ENCODE data around the gene MGAM2.

MGAM2 gene

DNA sequence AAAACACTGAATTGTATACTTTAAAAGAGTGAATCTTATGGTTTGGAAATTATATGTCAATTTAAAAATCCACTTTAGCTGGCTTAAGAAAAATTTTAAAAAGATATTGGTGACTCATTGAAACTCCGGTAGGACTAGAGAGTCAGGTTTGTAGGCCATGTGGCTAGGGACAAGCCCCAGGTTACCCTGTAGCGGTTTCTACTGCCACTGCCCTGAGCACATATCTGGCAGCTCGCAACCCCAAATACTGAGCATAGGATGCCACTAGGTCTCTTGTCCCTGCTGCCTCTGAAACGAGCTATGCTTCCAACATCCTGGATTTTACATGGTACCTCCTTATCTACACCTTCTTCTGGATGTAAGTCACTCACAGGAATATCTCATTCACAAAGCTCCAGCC lies 1.4 kb upstream of the MGAM2 start:
- Histone ChIP-seq H3K36me3 (replicated peaks) (no peaks in the 10 kb centered on the region), H3K27me3 (replicated peaks) (no peaks in the 10 kb centered on the region), H3K4me3 (ENCODE audit: low read depth, low read length) (no peak overlapping the region), H3K27ac (no peak overlapping the region)
- TF ChIP-seq, protein P1, sequence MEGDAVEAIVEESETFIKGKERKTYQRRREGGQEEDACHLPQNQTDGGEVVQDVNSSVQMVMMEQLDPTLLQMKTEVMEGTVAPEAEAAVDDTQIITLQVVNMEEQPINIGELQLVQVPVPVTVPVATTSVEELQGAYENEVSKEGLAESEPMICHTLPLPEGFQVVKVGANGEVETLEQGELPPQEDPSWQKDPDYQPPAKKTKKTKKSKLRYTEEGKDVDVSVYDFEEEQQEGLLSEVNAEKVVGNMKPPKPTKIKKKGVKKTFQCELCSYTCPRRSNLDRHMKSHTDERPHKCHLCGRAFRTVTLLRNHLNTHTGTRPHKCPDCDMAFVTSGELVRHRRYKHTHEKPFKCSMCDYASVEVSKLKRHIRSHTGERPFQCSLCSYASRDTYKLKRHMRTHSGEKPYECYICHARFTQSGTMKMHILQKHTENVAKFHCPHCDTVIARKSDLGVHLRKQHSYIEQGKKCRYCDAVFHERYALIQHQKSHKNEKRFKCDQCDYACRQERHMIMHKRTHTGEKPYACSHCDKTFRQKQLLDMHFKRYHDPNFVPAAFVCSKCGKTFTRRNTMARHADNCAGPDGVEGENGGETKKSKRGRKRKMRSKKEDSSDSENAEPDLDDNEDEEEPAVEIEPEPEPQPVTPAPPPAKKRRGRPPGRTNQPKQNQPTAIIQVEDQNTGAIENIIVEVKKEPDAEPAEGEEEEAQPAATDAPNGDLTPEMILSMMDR (IDR thresholded peaks at IDR 0.05; ENCODE audit: low read depth, low read length, missing control alignments) = no peak
- in situ Hi-C loops (cut with HindIII; ENCODE audit: low pct_ligation_motif_present, low sequenced_read_pairs) = no loop called here
- no peak for DNase-seq

DNA sequence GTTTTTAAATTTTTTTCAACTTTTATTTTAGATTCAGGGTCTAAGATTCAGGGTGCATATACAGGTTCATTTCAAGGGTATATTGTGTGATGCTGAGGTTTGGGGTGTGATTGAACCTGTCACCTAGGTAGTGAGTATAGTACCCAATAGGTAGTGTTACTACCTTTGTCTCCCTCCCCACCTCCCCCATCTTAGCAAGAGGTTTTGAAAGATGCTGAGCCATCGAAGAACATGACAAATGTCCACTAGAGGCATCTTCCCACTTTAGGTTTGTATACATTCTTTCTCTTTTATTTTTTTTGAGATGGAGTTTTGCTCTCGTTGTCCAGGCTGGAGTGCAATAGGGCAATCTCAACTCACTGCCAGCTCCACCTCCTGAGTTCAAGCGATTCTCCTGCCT lies 880 bp upstream of the MGAM2 start:
- TF ChIP-seq, protein P1 (IDR thresholded peaks at IDR 0.05; ENCODE audit: low read depth, low read length, missing control alignments) = no peak
- in situ Hi-C loops (cut with HindIII; ENCODE audit: low pct_ligation_motif_present, low sequenced_read_pairs) = no loop called here

DNA sequence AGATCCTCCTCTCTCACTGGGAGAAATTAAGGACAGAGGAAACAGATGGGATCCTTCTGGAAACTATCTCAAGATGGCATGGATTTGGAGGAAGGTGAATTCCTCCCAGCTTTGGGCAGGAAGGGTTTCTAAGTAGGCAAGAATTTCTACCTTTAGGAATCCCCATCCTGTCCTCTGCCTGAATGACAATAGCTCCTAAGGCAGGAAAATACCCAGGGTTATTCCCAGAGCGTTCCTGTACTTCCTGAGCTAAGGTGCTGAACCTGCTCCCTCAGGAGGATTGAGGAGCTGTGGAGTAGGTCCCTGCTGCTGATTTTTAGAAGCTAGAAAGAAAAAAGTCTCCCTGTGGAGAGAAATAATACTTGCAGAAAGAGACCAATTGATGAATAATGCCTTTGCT lies 568 bp downstream of the MGAM2 start:
- in situ Hi-C loops (cut with HindIII; ENCODE audit: low pct_ligation_motif_present, low sequenced_read_pairs) = no loop called here
- no peaks in the 10 kb centered on the region for H3K27me3 ChIP-seq (replicated peaks)
- no peak overlapping the region for H3K4me3 ChIP-seq (ENCODE audit: low read depth, low read length)
- TF ChIP-seq, protein P1 (IDR thresholded peaks at IDR 0.05; ENCODE audit: low read depth, low read length, missing control alignments) = no peak
- no peaks in the 10 kb centered on the region for H3K36me3 ChIP-seq (replicated peaks)
- H3K27ac ChIP-seq = no peak overlapping the region
- DNase-seq = no peak

More for the DNA sequence above, 880 bp upstream of the MGAM2 start:
- Histone ChIP-seq H3K4me3 (ENCODE audit: low read depth, low read length) (no peak overlapping the region), H3K27me3 (replicated peaks) (no peaks in the 10 kb centered on the region), H3K27ac (no peak overlapping the region), H3K36me3 (replicated peaks) (no peaks in the 10 kb centered on the region)
- no peak for DNase-seq

DNA sequence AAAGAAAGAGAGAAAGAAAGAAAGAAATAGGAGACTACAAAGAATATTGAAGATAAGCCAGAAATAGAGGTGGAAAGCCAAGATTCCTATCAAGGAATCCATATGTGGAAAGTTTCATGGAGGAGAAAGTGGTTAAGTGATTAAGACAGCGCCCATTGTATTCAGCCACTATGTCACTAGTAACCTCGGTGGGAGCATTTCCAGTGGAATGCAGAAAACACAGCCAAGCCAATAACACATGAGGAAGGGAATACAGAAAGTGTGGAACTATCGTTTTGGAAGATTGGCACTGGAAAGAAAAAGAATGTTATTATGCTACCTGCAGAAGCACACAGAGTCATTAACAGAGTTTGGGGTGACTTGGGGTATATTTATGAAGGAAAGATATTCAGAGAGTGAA lies 2.7 kb downstream of the MGAM2 start:
- TF ChIP-seq, protein P1 (IDR thresholded peaks at IDR 0.05; ENCODE audit: low read depth, low read length, missing control alignments) = no peak
- Histone ChIP-seq H3K27me3 (replicated peaks) (no peaks in the 10 kb centered on the region), H3K4me3 (ENCODE audit: low read depth, low read length) (no peak overlapping the region), H3K36me3 (replicated peaks) (no peaks in the 10 kb centered on the region), H3K27ac (no peak overlapping the region)
- DNase-seq = no peak
- in situ Hi-C loops (cut with HindIII; ENCODE audit: low pct_ligation_motif_present, low sequenced_read_pairs) = no loop called here

DNA sequence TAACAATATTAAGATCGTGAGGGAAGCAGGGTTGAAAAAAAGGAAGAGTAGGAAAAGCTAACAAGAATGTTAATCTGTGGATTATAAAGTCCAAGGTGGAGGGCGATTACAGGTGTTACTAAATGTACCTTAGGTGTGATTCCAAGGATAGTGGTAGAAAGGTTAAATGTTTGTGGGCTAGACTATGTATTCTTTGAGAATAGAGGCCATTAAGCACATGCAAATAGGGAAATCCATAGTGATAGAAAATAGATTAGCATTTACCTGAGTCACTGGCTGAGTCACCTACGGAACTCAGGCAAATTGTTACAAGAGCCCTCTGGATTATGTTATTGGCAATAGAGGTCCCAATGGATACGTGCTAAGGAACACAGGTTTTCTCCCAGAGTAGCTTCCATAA lies 9.0 kb downstream of the MGAM2 start:
- H3K36me3 ChIP-seq (replicated peaks) = no peaks in the 10 kb centered on the region
- no peaks in the 10 kb centered on the region for H3K27me3 ChIP-seq (replicated peaks)
- no peak for DNase-seq
- TF ChIP-seq, protein P1 (IDR thresholded peaks at IDR 0.05; ENCODE audit: low read depth, low read length, missing control alignments) = no peak
- H3K4me3 ChIP-seq (ENCODE audit: low read depth, low read length) = no peak overlapping the region
- H3K27ac ChIP-seq = no peak overlapping the region
- in situ Hi-C loops (cut with HindIII; ENCODE audit: low pct_ligation_motif_present, low sequenced_read_pairs) = no loop called here

DNA sequence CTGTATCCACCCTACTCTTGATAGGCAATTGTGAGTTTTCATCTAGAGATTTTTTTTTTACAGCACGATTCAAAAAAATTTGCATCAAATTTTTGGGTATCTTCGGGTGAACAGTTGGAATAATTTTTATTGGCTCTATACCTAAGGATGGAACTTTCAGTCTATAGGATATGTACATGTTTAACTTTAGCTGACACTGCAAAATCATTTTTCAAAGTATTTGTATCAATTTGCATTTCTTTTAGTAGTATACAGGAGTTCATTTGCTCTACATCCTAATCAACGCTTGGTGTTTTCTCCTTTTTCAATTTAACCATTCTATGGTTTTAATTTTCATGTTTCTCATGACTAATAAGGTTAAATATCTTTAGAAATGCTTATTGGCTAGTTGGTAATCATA lies 11.7 kb downstream of the MGAM2 start:
- no peak overlapping the region for H3K27ac ChIP-seq
- no peaks in the 10 kb centered on the region for H3K27me3 ChIP-seq (replicated peaks)
- DNase-seq = no peak
- TF ChIP-seq, protein P1 (IDR thresholded peaks at IDR 0.05; ENCODE audit: low read depth, low read length, missing control alignments) = no peak
- in situ Hi-C loops (cut with HindIII; ENCODE audit: low pct_ligation_motif_present, low sequenced_read_pairs) = no loop called here
- H3K4me3 ChIP-seq (ENCODE audit: low read depth, low read length) = no peak overlapping the region
- H3K36me3 ChIP-seq (replicated peaks) = no peaks in the 10 kb centered on the region

All from brain microvascular endothelial cell (primary cell).